Fibroblast of lung (primary cell): ENCODE results near the gene TSHZ2.
"Not testable (repeated sequence)": the region's sequence is repeated elsewhere in the genome, so short reads cannot be mapped to it uniquely, and the experiment has no call there.

ENCODE experiments used
- CTCF ChIP-seq, 2 donors: IDR thresholded peaks in 1 of 2; conservative IDR thresholded peaks in 1 of 2; 1 replicate in 1 of 2; 2 replicates in 1 of 2; pipeline ENCODE4 v1.5.1; 2011 to 2012; ENCODE audit warnings: low read length in 2 of 2, control low read depth in 1 of 2, inconsistent platforms in 1 of 2, low read depth in 1 of 2, mild to moderate bottlenecking in 1 of 2
- EZH2 ChIP-seq: IDR thresholded peaks from 2 replicates; pipeline ENCODE4 v1.5.1; 2012; ENCODE audit warnings: low read length, control low read depth, mild to moderate bottlenecking; ENCODE audit errors: missing control alignments

- TF ChIP-seq CTCF (conservative IDR thresholded peaks at IDR 0.05 in 1 of 2, IDR thresholded peaks at IDR 0.05 in 1 of 2; ENCODE audit: low read depth in 1 of 2, low read length in 2 of 2); EZH2: not testable (repeated sequence)
Measured at GRCh38 chr20:53323460-53323859, 351.3 kb downstream of the TSHZ2 start.
